IPS-11a (cell line): ENCODE data around the gene CCDC91.
"Not testable (repeated sequence)": the region's sequence is repeated elsewhere in the genome, so short reads cannot be mapped to it uniquely, and the experiment has no call there.

Experiments used
- H3K4me3 ChIP-seq: one replicate; pipeline ENCODE4 v1.5.1; 2013; ENCODE audit warnings: low read depth, low read length, control low read depth

Gene CCDC91

DNA sequence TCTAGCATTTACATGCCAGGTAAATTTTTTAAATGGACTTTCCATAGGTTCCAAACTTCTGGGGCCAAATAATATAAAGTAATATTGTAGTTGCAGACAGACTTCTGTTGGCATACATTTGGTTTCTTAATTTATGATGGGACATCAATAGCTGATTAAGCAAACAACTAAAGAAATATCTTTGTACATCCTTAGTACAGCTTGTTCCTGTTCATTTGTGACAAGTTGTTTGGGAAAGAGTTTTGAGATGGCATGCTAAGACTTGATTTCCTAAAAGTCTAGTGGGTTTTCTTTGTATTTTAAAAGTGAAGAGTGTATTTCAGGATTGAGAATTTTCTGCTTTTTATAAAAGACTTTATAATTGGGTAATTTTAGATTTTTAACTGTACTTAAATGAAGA lies 41.0 kb downstream of the CCDC91 start:
- no peak overlapping the region for H3K4me3 ChIP-seq

DNA sequence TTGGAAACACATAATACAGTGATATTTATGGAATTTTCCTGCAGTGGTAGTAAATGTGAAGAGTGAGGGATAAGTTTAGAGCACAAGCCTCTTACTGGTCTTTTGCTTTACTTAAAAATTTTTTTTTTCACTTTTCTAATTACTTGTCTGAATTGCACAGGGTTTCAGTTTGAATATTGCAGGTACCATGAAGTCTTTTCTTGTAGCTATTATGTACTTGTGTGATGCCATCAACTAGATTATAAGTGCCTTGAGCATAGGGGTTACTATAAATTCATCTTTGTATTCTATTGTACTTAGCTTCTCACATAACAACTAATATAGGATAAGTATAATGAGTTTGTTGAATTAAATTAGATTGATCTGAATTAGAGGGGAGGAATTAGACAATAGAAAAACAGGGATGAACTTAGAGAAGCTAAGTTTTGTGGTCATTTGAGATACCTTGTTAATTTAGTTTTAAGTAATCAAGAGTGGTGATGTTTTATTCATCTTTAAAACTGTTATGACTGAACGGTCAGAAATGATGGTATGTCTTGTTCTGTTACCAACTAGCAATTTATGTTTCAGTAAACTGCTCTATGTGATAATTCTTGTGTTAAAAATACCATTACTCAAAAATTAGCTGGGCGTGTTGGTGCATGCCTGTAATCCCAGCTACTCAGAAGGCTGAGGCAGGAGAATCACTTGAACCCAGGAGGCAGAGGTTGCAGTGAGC lies 42.1 kb downstream of the CCDC91 start:
- no peak overlapping the region for H3K4me3 ChIP-seq

DNA sequence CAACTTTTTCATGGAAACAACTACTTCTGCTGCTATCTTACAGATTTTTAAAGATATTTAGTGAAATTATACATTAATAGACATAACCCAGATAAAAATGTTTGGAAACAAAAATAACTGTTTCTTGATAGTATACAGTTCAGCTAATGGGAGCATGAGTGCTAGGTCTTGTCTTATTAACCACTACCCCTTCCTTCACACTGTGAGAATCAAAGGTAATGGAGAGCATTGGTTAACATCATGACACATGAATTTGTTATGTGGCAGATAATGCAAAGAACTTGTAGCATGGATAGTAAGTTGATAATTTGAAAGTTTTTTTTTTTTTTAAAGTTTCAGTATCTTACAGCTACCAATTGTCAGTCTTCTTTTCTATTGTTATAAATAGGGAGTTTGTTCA lies 44.2 kb downstream of the CCDC91 start:
- no peak overlapping the region for H3K4me3 ChIP-seq

DNA sequence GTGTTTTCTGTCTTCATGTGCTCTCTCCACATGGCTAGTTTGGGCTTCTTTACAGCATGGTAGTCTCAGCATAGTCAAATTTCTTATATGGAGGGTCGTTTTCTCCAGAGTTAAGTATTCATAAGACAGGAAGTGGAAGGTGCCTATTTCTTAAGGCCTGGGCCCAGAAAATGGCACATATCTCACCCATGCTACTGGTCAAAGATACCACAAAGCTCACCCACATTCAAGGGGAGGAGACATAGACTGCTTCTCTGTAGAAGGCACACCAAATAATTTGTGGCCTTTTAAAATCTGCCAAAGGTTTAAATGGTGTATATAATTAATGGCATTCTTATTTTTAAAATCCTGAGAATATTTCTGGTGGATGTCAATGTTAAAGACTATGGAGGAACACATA lies 44.8 kb downstream of the CCDC91 start:
- H3K4me3 ChIP-seq: no peak overlapping the region

DNA sequence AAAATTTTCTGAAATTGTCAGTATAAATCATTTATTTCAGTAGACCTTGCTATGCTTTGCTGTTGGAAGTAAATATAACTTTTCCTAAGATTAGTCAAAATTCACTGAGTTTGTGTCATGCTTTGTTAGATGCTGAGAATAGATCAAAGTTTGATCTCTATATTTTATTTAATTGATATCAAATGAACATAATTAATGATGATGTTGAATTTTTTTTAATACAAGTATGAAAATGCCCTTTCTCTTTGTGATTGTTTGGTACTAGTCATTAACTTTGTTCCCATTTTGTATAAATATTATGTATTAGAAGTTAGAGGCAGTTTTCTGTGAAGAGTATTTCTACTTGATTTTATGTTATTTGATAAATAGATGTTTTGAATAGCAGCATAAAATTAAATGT lies 45.7 kb downstream of the CCDC91 start:
- H3K4me3 ChIP-seq: no peak overlapping the region

DNA sequence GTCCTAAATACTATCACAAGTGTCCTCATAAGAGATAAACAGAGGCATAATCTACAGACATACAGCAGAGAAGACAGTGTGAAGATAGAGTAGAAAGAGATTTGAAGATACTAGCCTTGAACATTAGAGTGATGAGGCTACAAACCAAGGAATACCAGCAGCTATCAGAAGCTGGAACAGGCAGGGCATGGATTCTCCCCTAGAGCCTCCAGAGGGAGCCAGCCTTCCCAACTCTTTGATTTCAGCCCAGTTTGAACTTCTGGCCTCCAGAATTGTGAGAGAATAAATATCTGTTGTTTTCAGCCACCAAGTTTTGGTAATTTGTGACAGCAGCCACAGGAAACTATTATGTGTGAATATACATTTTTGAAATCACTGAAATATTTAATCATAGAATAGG lies 47.2 kb downstream of the CCDC91 start:
- H3K4me3 ChIP-seq: no peak overlapping the region

DNA sequence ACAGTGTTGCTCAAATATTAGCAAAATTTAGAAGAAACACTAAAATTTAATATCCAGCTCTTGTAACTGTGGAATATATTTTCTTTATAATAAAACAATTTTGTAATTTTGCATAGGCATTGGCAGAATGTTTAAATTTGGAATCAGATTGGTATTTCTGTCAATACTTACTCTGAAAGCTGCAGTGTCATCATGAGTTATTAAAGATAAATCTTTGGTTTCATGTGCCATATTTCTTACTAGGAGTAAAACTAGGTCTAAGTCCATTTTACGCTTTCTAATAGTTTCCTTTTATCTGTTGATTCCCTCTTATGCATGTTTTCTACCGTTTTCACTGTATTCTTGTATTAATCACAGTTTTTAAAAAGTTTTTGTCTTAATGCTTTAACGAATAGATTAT lies 49.7 kb downstream of the CCDC91 start:
- H3K4me3 ChIP-seq: no peak overlapping the region

DNA sequence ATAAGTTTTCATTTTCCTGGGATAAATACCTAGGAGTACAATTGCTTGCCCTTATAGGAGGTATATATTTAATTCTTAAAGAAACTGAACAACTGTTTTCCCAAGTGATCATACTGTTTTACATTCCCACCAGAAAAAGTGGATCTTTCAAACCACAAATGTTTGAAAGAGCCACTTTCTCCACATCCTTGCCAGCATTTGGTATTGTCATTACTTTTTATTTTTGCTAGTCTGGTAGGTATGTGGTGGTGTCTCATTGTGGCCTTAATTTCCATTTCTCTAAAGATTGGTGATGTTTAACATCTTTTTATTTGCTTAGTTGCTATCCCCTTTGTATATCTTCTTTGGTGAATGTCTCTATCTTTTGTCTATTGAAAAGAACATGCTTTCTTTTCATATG lies 50.6 kb downstream of the CCDC91 start:
- no peak overlapping the region for H3K4me3 ChIP-seq

DNA sequence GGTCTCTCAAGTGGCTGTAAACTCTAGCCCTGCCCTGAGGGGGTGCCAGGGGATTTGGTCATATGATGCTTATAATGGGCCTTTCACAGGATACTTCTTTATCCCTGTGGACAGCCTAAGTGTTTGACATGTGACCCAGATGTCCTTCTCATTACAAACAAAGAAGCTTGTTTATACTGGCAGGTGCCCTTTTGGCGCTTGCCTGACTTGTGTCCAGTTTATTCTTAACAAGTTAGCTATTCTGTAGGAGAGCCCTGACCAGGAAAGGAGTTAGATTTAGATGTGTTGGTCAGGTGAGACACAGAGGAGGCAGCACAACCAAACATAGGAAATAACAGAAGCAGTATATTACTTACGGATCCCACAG lies 51.9 kb downstream of the CCDC91 start:
- no peak overlapping the region for H3K4me3 ChIP-seq

DNA sequence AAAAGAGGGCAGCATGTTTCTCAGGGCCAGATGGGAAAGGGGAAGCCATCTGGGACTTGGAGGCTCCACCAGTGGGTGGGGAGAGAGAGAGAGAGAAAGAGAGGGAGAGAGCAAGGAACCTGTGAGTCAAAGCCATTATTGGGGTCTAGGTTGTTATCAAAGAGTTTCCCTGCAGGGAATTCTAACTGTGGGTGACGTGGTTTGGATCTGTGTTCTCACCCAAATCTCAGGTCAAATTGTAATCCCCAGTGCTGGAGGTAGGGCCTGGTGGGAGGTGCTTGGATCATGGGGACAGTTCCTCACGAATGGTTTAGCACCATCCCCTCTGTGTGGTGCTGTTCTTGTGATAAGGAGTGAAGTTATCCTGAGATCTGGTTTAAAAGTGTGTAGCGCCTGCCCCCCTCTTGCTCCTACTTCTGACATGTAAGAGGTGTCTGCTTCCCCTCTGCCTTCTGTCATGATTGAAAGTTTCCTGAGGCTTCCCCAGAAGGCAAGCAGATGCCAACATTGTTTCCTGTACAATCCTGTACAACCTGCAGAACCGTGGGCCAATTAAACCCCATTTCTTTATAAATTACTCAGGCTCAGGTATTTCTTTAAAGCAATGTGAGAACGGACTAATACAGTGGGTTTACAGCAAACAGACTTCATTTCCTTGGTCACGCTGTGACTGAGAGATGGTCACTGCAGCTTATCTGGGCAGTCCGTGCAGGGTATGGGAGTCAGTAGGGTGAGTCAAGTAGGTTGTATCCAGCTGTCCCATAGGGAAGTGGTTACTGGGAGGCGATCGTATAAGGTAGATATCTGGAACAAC lies 52.4 kb downstream of the CCDC91 start:
- no peak overlapping the region for H3K4me3 ChIP-seq

DNA sequence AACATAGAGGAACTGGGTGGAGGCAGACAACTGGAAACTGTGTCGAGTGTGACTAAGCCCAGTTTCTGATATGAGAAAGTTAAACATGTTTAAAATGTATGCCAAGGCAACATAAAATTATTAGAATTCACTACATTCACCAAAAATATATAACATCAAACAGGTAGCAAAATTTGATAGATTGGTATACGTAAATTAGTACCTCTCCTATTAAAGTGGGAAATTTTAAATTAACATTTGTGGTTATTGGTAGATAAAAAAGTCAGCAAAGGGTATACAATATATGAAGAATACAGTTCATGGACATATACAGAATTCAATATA lies 53.0 kb downstream of the CCDC91 start:
- no peak overlapping the region for H3K4me3 ChIP-seq

DNA sequence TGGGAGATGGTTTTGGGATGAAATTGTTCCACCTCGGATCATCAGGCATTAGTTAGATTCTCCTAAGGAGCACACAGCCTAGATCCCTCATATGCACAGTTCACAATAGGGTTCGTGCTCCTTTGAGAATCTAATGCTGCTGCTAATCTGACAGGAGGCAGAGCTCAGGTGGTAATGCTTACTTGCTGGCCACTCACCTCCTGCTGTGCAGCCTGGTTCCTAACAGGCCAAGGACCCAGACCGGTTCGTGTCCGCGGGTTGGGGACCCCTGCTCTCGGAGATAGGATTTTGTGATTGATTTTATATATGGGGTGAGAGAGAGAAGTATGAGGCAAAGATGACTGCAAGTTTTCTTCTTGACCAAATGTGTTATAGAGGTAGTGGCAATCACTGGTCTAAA lies 57.5 kb downstream of the CCDC91 start:
- no peak overlapping the region for H3K4me3 ChIP-seq

DNA sequence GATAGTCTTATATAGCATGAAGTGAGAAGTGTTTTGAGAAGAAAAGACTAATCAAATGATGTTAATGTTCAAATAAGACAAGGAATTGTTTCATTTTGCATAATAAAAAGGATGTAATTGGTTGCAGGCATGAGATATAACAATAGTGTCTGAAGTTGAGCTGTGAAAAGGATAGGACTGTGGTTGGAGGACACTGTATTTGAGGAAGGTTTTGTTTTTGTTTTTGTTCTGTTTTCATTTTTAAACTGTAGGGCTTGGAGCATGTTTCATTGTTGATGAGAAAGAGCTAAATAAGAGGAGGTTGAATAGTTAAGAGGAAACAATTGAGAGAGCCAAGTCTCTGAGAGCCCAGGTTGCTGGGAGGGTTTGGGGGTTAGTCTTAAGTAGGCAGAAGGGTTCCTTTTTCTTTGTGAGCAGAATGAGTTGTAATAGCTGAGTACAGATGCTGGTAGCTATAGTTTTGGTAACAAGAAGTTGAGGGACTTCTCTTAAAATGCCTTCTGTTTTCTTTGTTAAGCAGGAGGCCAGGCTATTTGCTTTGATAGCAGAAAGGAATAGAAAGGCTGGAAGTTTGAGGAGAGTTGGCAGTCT lies 58.4 kb downstream of the CCDC91 start:
- H3K4me3 ChIP-seq: no peak overlapping the region

DNA sequence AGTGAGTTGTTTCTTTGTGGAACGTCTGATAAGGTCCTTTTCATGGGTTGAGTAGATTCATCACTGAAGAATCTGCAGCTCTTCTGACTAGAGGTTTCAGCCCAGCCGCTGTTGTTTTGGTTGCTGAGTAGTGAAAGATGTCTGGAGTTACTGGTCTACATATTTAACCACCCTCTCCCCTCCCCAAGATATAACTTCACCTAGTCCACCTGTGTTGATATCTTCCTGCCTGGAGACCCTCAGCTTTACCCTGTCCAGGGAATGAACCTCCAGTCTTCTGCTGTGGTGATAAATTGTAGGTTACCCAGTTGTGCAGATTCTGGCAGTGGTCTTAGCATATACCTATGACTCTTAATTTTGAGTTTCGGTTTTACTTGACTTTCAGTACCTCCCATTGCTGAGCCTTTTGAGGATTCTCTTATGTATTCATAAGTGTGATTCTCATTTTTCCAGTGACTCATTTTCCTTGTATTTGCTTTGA lies 62.9 kb downstream of the CCDC91 start:
- H3K4me3 ChIP-seq: no peak overlapping the region

DNA sequence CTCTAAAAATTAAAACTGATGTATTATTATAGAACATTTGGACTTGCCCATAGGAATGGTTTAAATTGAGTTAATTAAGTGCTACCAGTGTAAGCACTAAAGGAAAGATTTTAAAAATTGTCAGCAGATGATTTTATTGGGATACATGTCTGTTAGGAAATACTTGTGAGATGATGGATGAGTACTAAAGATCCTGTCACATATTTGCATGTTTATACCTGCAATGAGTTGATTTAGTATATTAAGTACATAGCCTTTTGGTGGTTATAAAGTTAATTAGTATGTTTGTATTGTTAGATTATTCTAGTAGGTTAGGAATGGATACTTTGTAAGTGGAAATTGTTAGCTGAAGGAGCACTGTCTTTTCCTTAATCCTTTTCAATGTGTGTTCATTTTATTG lies 67.2 kb downstream of the CCDC91 start:
- no peak overlapping the region for H3K4me3 ChIP-seq

DNA sequence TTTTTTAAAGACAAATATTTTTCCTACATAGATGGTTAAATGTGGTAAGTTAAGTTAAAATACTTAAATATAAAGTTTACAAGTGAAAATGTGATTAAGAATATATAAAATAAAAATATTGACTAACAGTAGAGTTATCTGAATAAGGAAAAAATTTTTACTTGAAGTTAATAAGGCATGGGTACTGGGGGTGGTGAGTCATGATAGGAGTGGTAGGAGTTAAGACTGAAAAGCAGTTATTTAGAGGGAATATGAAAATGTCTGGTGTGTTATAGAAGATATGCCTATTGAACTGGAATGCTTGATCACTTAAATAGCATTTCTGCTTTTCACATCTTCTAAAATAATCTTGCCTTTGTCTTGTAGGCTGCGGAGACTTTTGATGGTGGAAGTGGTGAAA lies 68.7 kb downstream of the CCDC91 start:
- H3K4me3 ChIP-seq: no peak overlapping the region

DNA sequence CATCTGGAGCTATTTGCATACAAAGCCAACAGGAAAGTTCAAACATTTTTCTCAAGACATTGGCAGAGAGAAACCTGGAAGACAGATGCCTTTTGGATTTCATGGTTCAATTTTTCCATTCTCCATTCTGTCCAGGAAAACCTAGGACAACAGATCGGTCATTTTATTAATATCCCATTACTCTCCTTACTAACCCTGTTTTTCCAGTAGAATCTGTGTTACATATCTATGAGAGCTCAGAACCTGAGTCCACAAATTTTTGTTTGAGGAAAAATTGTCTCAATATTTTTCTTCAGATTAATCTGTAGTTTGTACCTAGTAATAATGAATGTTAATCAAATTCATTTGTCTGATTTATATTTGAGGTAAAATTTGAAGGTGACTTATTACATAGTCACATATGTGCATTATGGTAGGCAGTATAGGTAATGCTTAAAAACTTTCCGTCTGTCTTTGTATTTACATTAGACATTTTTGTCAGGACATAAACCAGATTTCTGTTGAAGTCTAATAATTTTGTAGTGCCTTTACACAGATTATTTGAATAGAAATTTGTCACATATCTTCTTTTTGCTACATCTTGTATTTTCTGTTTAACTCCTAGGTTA lies 75.3 kb downstream of the CCDC91 start:
- no peak overlapping the region for H3K4me3 ChIP-seq

DNA sequence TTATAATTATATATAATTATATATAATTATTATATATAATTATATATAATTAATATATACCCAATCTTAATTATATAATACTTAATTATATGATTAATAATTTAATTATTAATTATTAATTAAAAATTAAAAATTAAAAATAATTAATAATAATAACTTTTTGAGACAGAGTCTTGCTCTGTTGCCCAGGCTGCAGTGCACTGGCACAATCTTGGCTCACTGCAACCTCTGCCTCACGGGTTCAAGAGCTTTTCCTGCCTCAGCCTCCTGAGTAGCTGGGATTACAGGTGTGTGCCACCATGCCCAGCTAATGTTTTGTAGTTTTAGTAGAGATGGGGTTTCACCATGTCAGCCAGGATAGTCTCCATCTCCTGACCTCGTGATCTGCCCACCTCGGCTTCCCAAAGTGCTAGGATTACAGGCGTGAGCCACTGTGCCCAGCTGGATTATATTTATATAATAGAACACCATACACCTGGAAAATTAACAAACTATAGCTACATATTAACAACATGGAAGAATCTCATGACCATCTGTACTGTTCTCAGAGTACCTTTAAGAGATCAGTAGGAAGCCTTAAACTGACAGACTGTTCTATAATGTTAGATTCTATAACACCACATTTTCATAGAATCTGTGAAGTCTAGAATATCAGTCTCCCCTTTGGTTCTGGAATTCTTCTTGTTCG lies 77.8 kb downstream of the CCDC91 start:
- H3K4me3 ChIP-seq: not testable (repeated sequence)

DNA sequence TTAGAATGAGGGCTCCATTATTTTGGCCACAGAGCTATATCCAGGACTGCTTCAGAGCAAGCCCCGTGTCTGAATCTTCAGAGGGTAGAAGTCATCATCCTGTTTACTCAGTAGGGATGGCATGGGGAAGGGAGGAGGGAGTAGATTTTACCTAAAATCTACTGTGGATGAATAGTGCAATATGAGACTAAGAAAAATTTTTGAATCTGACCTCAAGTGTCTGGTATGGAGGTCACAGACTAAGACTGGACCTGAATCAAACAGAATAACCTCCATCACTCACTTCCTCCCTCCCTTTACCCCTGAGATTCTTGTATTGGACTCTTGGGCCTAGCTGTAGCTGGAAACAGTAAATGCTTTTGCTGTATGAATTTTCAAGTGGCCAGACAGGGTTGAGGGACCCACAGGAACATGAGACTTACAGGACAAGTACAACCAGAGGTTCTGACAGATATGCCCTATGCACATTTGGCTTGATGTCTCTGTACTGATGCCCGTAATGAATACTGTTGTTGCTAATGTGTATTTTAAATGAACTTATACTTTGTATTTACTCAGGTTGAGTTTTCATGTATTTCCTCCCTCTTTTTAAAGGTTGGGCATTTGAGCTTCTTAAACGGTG lies 78.5 kb downstream of the CCDC91 start:
- no peak overlapping the region for H3K4me3 ChIP-seq

DNA sequence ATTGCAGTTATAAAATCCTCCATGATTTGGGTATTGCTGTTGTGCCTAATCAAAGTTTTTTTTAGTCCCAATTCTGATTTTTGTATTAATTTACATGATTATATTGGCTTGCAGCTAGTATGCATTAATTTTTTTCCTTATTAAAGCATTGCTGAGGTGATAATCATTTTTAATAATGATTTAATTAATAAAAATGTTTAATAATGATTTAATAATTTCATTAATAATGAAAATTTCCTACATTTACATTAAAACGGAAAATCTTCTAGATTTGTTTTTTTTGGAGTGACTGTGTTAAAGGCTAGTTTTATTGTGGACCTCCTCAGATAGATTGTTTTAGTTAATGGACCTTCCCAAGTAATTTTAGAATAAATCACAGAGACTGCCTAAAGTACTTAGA lies 79.6 kb downstream of the CCDC91 start:
- H3K4me3 ChIP-seq: no peak overlapping the region

DNA sequence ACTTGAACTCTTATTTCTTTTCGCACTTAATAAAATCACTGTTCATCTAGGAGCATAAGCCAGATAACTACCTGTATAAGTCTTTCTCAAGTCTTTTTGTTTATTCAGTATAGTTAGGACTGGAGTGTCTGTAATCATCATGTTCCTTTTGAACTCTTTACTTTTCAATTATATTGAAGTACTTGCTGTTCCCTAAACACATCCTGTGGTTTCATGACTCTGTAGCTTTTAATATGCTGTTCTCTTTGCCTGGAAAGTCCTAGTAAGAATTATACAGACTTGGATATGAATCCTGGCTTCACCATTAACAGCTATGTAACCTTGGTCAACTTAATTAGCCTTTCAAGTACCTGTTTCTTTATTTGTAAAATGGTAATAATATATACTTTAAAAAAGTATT lies 88.2 kb downstream of the CCDC91 start:
- no peak overlapping the region for H3K4me3 ChIP-seq
